HEK293 (cell line): ENCODE data around the gene BORCS6.

ENCODE experiments used
- CTCF ChIA-PET: fragments of 350-600 bp; formaldehyde crosslinking; extraction: SDS; loops from one replicate; lab custom pipeline; 2021; ENCODE audit warnings: antibody characterized with exemption; lab: Yijun Ruan, JAX
- POLR2A ChIA-PET: fragments of 300-600 bp; formaldehyde crosslinking; extraction: SDS; loops from one replicate; lab custom pipeline; 2020; ENCODE audit warnings: antibody characterized with exemption, inconsistent platforms; lab: Yijun Ruan, JAX
- H3K27ac ChIP-seq: fragments of 200-500 bp; sonication (Bioruptor generic); 2 replicates; pipeline ENCODE4 v1.5.1; 2014; ENCODE audit warnings: low read depth, low read length, control low read depth, inconsistent platforms; ENCODE audit errors: extremely low read depth
- H3K36me3 ChIP-seq, 2 experiments: fragments of 200-500 bp in 1 of 2; sonication (Bioruptor generic) in 1 of 2; 1 replicate in 1 of 2; 2 replicates in 1 of 2; pipeline ENCODE4 v1.5.1; 2014 to 2017; ENCODE audit warnings: inconsistent platforms in 2 of 2, low read length in 2 of 2; ENCODE audit not compliant: control insufficient read depth in 2 of 2, insufficient read depth in 1 of 2
- H3K4me1 ChIP-seq: fragments of 200-500 bp; sonication (Bioruptor generic); 2 replicates; pipeline ENCODE4 v1.5.1; 2014; ENCODE audit warnings: mild to moderate bottlenecking, low read length, inconsistent platforms; ENCODE audit not compliant: control insufficient read depth, insufficient read depth
- H3K4me3 ChIP-seq: 2 replicates; pipeline ENCODE4 v1.5.1; 2011; ENCODE audit warnings: low read depth, mild to moderate bottlenecking, control low read depth, low read length, moderate library complexity
- H3K9me3 ChIP-seq: fragments of 200-500 bp; sonication (Bioruptor generic); 2 replicates; pipeline ENCODE4 v1.5.1; 2014; ENCODE audit warnings: low read depth, low read length, inconsistent platforms; ENCODE audit not compliant: control insufficient read depth, insufficient read depth
- BCL11A ChIP-seq: fragments of 450-650 bp; formaldehyde crosslinking; IDR thresholded peaks from 2 replicates; pipeline ENCODE4 v1.5.1; 2016; ENCODE audit warnings: low read depth, missing biosample characterization, missing genetic modification characterization
- KLF10 ChIP-seq: fragments of 450-650 bp; IDR thresholded peaks from 2 replicates; pipeline ENCODE4 v1.5.1; 2018; ENCODE audit warnings: missing biosample characterization, mild to moderate bottlenecking, missing genetic modification characterization
- PATZ1 ChIP-seq: fragments of 450-650 bp; formaldehyde crosslinking; IDR thresholded peaks from 2 replicates; pipeline ENCODE4 v1.5.1; 2016; ENCODE audit warnings: missing biosample characterization, missing genetic modification characterization
- PBX3 ChIP-seq: sonication (generic); formaldehyde crosslinking; IDR thresholded peaks from 2 replicates; pipeline ENCODE4 v1.8.1; 2022; ENCODE audit warnings: mild to moderate bottlenecking, moderate library complexity, missing genetic modification reagents
- TCF7L2 ChIP-seq: IDR thresholded peaks from 2 replicates; pipeline ENCODE4 v1.6.1; 2011; ENCODE audit warnings: low read depth, mild to moderate bottlenecking, inconsistent platforms, low read length, moderate library complexity, borderline replicate concordance
- WT1 ChIP-seq: fragments of 450-650 bp; formaldehyde crosslinking; IDR thresholded peaks from 2 replicates; pipeline ENCODE4 v1.5.1; 2016; ENCODE audit warnings: missing biosample characterization, missing genetic modification characterization
- ZBTB1 ChIP-seq: fragments of 450-650 bp; formaldehyde crosslinking; IDR thresholded peaks from 2 replicates; pipeline ENCODE4 v1.5.1; 2016; ENCODE audit warnings: missing biosample characterization, missing genetic modification characterization
- ZNF121 ChIP-seq: fragments of 450-650 bp; formaldehyde crosslinking; IDR thresholded peaks from 2 replicates; pipeline ENCODE4 v1.5.1; 2016; ENCODE audit warnings: missing biosample characterization, missing genetic modification characterization
- ZNF155 ChIP-seq: fragments of 450-650 bp; formaldehyde crosslinking; IDR thresholded peaks from 2 replicates; pipeline ENCODE4 v1.5.1; 2016; ENCODE audit warnings: missing biosample characterization, missing genetic modification characterization
- ZNF157 ChIP-seq: fragments of 450-650 bp; formaldehyde crosslinking; IDR thresholded peaks from 2 replicates; pipeline ENCODE4 v1.5.1; 2016; ENCODE audit warnings: missing biosample characterization, missing genetic modification characterization
- ZNF223 ChIP-seq: fragments of 450-650 bp; formaldehyde crosslinking; IDR thresholded peaks from 2 replicates; pipeline ENCODE4 v1.5.1; 2016; ENCODE audit warnings: missing biosample characterization, missing genetic modification characterization
- ZNF335 ChIP-seq: fragments of 450-650 bp; formaldehyde crosslinking; conservative IDR thresholded peaks from 2 replicates; pipeline ENCODE4 v1.5.1; 2016; ENCODE audit warnings: missing biosample characterization, missing genetic modification characterization
- ZNF391 ChIP-seq: fragments of 450-650 bp; formaldehyde crosslinking; IDR thresholded peaks from 2 replicates; pipeline ENCODE4 v1.5.1; 2016; ENCODE audit warnings: low read depth, missing biosample characterization, missing genetic modification characterization, borderline replicate concordance
- ZNF530 ChIP-seq: fragments of 450-650 bp; formaldehyde crosslinking; IDR thresholded peaks from 2 replicates; pipeline ENCODE4 v1.5.1; 2016; ENCODE audit warnings: low read depth, missing biosample characterization, missing genetic modification characterization
- ZNF664 ChIP-seq: fragments of 450-650 bp; formaldehyde crosslinking; IDR thresholded peaks from 2 replicates; pipeline ENCODE4 v1.5.1; 2016; ENCODE audit warnings: missing biosample characterization, missing genetic modification characterization
- ZNF791 ChIP-seq: fragments of 450-650 bp; formaldehyde crosslinking; IDR thresholded peaks from 2 replicates; pipeline ENCODE4 v1.5.1; 2016; ENCODE audit warnings: missing biosample characterization, missing genetic modification characterization
- TF ChIP-seq, protein P1 (sequence below): fragments of 450-650 bp; formaldehyde crosslinking; IDR thresholded peaks from 2 replicates; pipeline ENCODE4 v1.5.1; 2016; ENCODE audit warnings: missing biosample characterization, missing genetic modification characterization
- TF ChIP-seq, protein P2 (sequence below): fragments of 450-650 bp; formaldehyde crosslinking; IDR thresholded peaks from 2 replicates; pipeline ENCODE4 v1.5.1; 2016; ENCODE audit warnings: missing biosample characterization, missing genetic modification characterization
- TF ChIP-seq, protein P3 (sequence below): fragments of 450-650 bp; formaldehyde crosslinking; IDR thresholded peaks from 2 replicates; pipeline ENCODE4 v1.5.1; 2016; ENCODE audit warnings: missing biosample characterization, missing genetic modification characterization, borderline replicate concordance
- TF ChIP-seq, protein P4 (sequence below): fragments of 450-650 bp; formaldehyde crosslinking; optimal IDR thresholded peaks from 2 replicates; pipeline ENCODE3; 2016; ENCODE audit warnings: missing biosample characterization, mild to moderate bottlenecking, missing genetic modification characterization
- TF ChIP-seq, protein P5 (sequence below): fragments of 450-650 bp; formaldehyde crosslinking; IDR thresholded peaks from 2 replicates; pipeline ENCODE4 v1.5.1; 2016; ENCODE audit warnings: missing biosample characterization, missing genetic modification characterization

BORCS6 gene

DNA sequence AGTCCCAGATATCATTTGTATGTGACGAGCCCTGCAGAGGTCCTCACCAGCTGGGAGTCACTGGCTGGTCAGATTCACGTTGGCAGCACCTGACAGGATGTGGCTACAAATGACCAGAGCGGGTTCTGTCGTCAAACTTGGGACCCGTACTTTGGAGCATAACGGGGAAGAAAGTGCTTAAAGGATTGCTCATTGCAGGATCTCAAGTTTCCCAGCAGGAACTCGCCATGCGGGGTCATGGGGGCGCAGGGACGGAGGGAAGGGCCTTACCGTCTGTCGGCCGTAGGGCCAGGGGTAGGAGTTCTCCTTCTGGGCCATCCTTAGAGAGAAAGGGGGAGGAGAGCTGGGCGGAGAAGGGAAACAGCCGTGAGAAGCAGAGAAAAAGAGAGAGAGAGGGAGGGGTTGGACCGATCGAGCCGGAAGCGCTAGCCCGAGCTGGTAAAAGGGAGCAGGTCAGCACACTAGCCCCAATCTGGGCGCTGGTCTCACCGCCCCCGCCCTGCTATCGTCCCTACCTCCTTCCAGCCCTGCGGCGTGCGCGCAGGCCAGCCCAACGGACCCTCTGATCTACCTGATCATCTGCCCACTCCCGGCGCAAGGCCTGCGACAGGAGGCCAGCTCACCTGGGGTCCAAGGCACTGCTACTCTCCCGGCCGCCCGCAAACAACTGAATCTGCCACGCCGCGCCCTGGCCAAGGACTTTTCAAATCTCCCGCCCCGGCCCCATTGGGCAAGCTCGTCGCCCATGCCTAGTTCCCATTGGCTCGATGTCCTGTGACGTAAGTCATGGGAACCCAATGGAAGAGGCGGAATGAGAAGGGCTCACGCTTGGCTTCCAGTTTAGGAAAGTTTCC is 20.2 kb upstream of the BORCS6 start, which contains the start of gene AURKB (continued):
- TF ChIP-seq TCF7L2 (no peak), ZNF223 (0 out of 2 replicates have a peak, but pooled peaks have one; percentile 51), ZNF157 (no peak), ZNF121 (tag by site-specific recombination) (no peak), PATZ1 (tag by site-specific recombination) (peak; percentile 70; the same call in 1 of the 2 replicates)
- TF ChIP-seq, protein P1, sequence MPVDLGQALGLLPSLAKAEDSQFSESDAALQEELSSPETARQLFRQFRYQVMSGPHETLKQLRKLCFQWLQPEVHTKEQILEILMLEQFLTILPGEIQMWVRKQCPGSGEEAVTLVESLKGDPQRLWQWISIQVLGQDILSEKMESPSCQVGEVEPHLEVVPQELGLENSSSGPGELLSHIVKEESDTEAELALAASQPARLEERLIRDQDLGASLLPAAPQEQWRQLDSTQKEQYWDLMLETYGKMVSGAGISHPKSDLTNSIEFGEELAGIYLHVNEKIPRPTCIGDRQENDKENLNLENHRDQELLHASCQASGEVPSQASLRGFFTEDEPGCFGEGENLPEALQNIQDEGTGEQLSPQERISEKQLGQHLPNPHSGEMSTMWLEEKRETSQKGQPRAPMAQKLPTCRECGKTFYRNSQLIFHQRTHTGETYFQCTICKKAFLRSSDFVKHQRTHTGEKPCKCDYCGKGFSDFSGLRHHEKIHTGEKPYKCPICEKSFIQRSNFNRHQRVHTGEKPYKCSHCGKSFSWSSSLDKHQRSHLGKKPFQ, result 0 out of 2 replicates have a peak, but pooled peaks have one; percentile 53

DNA sequence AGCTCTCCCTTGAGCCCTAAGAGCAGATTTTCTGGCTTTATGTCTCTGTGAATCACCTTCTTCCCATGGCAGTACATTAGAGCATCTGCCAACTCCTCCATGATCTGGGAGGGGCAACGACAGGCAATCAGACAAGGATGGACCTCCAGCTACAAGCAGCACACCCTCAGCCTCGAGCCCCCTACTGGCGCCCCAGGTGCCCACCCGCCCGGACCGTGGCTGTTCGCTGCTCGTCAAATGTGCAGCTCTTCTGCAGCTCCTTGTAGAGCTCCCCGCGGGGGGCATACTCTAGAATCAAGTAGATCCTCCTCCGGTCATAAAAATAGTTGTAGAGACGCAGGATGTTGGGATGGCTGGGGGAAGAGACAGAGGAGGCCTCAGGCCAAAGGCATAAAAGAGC is 16.6 kb upstream of the BORCS6 start:
- H3K4me1 ChIP-seq, result peaks cover 8% of the 10 kb centered on the region
- H3K36me3 ChIP-seq, result peaks cover 60 to 62% of the 10 kb centered on the region in 2 experiments
- H3K27ac ChIP-seq, result no peak overlapping the region
- no peak overlapping the region for H3K4me3 ChIP-seq
- POLR2A ChIA-PET, result interaction anchor here (1.0 to 16.4 kb wide), 4 partner anchors 8 to 89 kb away, joined by 3 to 394 read pairs (median 112); partner anchors contain the start of genes BORCS6 and SLC25A35
- H3K9me3 ChIP-seq, result no peaks in the 10 kb centered on the region
- CTCF ChIA-PET, result interaction anchor here (0.6 to 1.4 kb wide), 3 partner anchors 8 to 123 kb away, joined by 3 to 6 read pairs (median 3); no protein-coding TSS in a partner anchor
- TF ChIP-seq ZNF791 (tag by site-specific recombination) (no peak), ZNF530 (tag by site-specific recombination) (no peak), PBX3 (CRISPR knock-in tag) (no peak), WT1 (tag by site-specific recombination) (no peak), ZBTB1 (tag by site-specific recombination) (no peak), ZNF664 (tag by site-specific recombination) (no peak), ZNF335 (tag by site-specific recombination) (no peak), BCL11A (no peak), KLF10 (tag by site-specific recombination) (no peak), ZNF391 (tag by site-specific recombination) (no peak), ZNF155 (tag by site-specific recombination) (no peak)
- TF ChIP-seq, protein P2, sequence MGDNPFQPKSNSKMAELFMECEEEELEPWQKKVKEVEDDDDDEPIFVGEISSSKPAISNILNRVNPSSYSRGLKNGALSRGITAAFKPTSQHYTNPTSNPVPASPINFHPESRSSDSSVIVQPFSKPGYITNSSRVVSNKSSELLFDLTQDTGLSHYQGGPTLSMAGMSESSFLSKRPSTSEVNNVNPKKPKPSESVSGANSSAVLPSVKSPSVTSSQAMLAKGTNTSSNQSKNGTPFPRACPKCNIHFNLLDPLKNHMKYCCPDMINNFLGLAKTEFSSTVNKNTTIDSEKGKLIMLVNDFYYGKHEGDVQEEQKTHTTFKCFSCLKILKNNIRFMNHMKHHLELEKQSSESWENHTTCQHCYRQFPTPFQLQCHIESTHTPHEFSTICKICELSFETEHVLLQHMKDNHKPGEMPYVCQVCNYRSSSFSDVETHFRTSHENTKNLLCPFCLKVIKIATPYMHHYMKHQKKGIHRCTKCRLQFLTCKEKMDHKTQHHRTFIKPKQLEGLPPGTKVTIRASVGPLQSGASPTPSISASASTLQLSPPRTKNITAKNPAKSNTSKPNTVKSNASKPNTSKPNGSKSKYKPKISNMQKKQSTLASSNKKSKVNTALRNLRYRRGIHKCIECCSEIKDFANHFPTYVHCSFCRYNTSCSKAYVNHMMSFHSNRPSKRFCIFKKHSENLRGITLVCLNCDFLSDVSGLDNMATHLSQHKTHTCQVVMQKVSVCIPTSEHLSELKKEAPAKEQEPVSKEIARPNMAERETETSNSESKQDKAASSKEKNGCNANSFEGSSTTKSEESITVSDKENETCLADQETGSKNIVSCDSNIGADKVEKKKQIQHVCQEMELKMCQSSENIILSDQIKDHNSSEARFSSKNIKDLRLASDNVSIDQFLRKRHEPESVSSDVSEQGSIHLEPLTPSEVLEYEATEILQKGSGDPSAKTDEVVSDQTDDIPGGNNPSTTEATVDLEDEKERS (tag by site-specific recombination), result no peak
- TF ChIP-seq, protein P3, sequence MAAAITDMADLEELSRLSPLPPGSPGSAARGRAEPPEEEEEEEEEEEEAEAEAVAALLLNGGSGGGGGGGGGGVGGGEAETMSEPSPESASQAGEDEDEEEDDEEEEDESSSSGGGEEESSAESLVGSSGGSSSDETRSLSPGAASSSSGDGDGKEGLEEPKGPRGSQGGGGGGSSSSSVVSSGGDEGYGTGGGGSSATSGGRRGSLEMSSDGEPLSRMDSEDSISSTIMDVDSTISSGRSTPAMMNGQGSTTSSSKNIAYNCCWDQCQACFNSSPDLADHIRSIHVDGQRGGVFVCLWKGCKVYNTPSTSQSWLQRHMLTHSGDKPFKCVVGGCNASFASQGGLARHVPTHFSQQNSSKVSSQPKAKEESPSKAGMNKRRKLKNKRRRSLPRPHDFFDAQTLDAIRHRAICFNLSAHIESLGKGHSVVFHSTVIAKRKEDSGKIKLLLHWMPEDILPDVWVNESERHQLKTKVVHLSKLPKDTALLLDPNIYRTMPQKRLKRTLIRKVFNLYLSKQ (tag by site-specific recombination), result no peak
- TF ChIP-seq, protein P4, sequence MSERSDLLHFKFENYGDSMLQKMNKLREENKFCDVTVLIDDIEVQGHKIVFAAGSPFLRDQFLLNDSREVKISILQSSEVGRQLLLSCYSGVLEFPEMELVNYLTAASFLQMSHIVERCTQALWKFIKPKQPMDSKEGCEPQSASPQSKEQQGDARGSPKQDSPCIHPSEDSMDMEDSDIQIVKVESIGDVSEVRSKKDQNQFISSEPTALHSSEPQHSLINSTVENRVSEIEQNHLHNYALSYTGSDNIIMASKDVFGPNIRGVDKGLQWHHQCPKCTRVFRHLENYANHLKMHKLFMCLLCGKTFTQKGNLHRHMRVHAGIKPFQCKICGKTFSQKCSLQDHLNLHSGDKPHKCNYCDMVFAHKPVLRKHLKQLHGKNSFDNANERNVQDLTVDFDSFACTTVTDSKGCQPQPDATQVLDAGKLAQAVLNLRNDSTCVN (tag by site-specific recombination), result no peak
- TF ChIP-seq, protein P5, sequence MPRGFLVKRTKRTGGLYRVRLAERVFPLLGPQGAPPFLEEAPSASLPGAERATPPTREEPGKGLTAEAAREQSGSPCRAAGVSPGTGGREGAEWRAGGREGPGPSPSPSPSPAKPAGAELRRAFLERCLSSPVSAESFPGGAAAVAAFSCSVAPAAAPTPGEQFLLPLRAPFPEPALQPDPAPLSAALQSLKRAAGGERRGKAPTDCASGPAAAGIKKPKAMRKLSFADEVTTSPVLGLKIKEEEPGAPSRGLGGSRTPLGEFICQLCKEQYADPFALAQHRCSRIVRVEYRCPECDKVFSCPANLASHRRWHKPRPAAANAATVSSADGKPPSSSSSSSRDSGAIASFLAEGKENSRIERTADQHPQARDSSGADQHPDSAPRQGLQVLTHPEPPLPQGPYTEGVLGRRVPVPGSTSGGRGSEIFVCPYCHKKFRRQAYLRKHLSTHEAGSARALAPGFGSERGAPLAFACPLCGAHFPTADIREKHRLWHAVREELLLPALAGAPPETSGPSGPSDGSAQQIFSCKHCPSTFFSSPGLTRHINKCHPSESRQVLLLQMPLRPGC (tag by site-specific recombination), result no peak
